HepG2 (cell line): ENCODE results near the gene LYPLA2. TPM values are rescaled to one million over a fixed set of nuclear protein-coding genes. Genes with fewer than 3 reads are reported as not detected.

Experiments used
- ATAC-seq: fragments of 200-7000 bp; cut with Tn5 transposase; 3 replicates; pipeline ENCODE4 v1.9.1; 2020; ENCODE audit warnings: mild to moderate bottlenecking, moderate library complexity
- BruUV-seq: library from RNA; stranded (reverse); fragments of 400-500 nt; replicated peaks from 2 replicates; lab custom pipeline; 2021; lab: Mats Ljungman, UMichigan
- CTCF ChIA-PET: fragments of 300-600 bp; formaldehyde crosslinking; extraction: SDS; loops from one replicate; lab custom pipeline; 2021; ENCODE audit warnings: low total read pairs, inconsistent platforms, low intra/inter-chr PET ratio; lab: Yijun Ruan, JAX
- POLR2A ChIA-PET: fragments of 350-600 bp; sonication (Branson Sonifier 250); formaldehyde crosslinking; loops from one replicate; lab custom pipeline; 2020; ENCODE audit warnings: antibody characterized with exemption, inconsistent platforms; lab: Yijun Ruan, JAX
- DNase-seq: peaks from one replicate; pipeline ENCODE4 v3.0.0-alpha.2; 2015; ENCODE audit warnings: low spot score
- FAIRE-seq: peaks from 3 replicates; lab custom pipeline; 2011; peaks lifted over from hg19 to GRCh38; lab: Jason Lieb, UNC
- H2AFZ ChIP-seq: one replicate; pipeline ENCODE4 v1.6.1; 2011; ENCODE audit warnings: low read length, inconsistent platforms
- H3K27ac ChIP-seq: fragments of 300-600 bp; 3 replicates; pipeline ENCODE4 v1.8.0; 2011; ENCODE audit warnings: mixed run types, mild to moderate bottlenecking, mixed read lengths, low read length, inconsistent platforms; ENCODE audit not compliant: insufficient read depth; ENCODE audit errors: extremely low read length
- H3K27me3 ChIP-seq, 2 experiments: fragments of 200-600 bp in 1 of 2; 2 replicates in 1 of 2; 3 replicates in 1 of 2; pipeline versions ENCODE4 v1.6.0 to v1.8.0; 2011; ENCODE audit warnings: low read length in 2 of 2, mild to moderate bottlenecking in 2 of 2, moderate library complexity in 2 of 2, inconsistent platforms in 1 of 2; ENCODE audit not compliant: insufficient read depth in 2 of 2, control insufficient read depth in 1 of 2
- H3K36me3 ChIP-seq, 2 experiments: fragments of 200-600 bp in 1 of 2; replicated peaks in 1 of 2; 2 replicates in 1 of 2; 3 replicates in 1 of 2; pipeline versions ENCODE4 v1.5.1 to v1.8.0; 2011; ENCODE audit warnings: low read length in 2 of 2, inconsistent platforms in 1 of 2; ENCODE audit not compliant: insufficient read depth in 2 of 2, control insufficient read depth in 1 of 2
- H3K4me1 ChIP-seq: 2 replicates; pipeline ENCODE4 v1.5.1; 2012; ENCODE audit warnings: low read length, inconsistent platforms; ENCODE audit not compliant: insufficient read depth
- H3K4me2 ChIP-seq: 2 replicates; pipeline ENCODE4 v1.6.0; 2011; ENCODE audit warnings: low read depth, low read length, inconsistent platforms
- H3K4me3 ChIP-seq, 3 experiments: fragments of 200-600 bp in 1 of 3; sonication (generic), shearing (Covaris generic) in 1 of 3; replicated peaks in 1 of 3; 2 replicates each; pipeline ENCODE4 v1.5.1; 2011 to 2016; ENCODE audit warnings: low read length in 3 of 3, inconsistent platforms in 2 of 3, low read depth in 2 of 3, mild to moderate bottlenecking in 2 of 3, control low read depth in 1 of 3, mixed read lengths in 1 of 3; ENCODE audit not compliant: insufficient read depth in 1 of 3
- H3K79me2 ChIP-seq: one replicate; pipeline ENCODE4 v1.6.1; 2011; ENCODE audit warnings: low read length, inconsistent platforms; ENCODE audit not compliant: insufficient read depth
- H3K9ac ChIP-seq: 2 replicates; pipeline ENCODE4 v1.6.0; 2011; ENCODE audit warnings: mild to moderate bottlenecking, low read depth, low read length, inconsistent platforms; ENCODE audit not compliant: insufficient read depth
- H3K9me3 ChIP-seq: 2 replicates; pipeline ENCODE4 v1.5.1; 2012; ENCODE audit warnings: mild to moderate bottlenecking, low read length
- H4K20me1 ChIP-seq: 2 replicates; pipeline ENCODE4 v1.6.0; 2011; ENCODE audit warnings: inconsistent platforms, mild to moderate bottlenecking, low read length, moderate library complexity; ENCODE audit not compliant: insufficient read depth
- ESRRA ChIP-seq: sonication (generic); formaldehyde crosslinking; IDR thresholded peaks from 2 replicates; pipeline ENCODE4 v1.5.1; 2020; ENCODE audit warnings: mild to moderate bottlenecking, low read depth, missing genetic modification reagents
- NR3C1 ChIP-seq: sonication (generic); formaldehyde crosslinking; IDR thresholded peaks from 2 replicates; pipeline ENCODE4 v1.4.0; 2020; ENCODE audit warnings: missing genetic modification reagents
- STAT5B ChIP-seq: sonication (generic); formaldehyde crosslinking; IDR thresholded peaks from 2 replicates; pipeline ENCODE4 v1.4.0; 2020; ENCODE audit warnings: missing genetic modification reagents
- U2AF1 ChIP-seq: fragments of 200-400 bp; formaldehyde crosslinking; optimal IDR thresholded peaks from 2 replicates; pipeline ENCODE3; 2017; ENCODE audit warnings: mild to moderate bottlenecking, low read depth, low read length
- ZFP90 ChIP-seq: sonication (generic); formaldehyde crosslinking; IDR thresholded peaks from 2 replicates; pipeline ENCODE4 v1.8.0; 2022; ENCODE audit warnings: missing genetic modification reagents, mild to moderate bottlenecking, inconsistent platforms, borderline replicate concordance
- ZNF792 ChIP-seq: IDR thresholded peaks from 2 replicates; pipeline ENCODE4 v1.6.1; 2016
- WGBS: methylation state at CpG from one replicate; pipeline ENCODE4 v1.1.6; 2017; ENCODE audit warnings: low lambda C conversion rate; 5-methylcytosine and 5-hydroxymethylcytosine counted together
- in situ Hi-C: cut with HindIII; loops from 2 replicates; pipeline ENCODE4 v1.10.0; 2017; ENCODE audit warnings: low pct_unique_long_range_greater_than_20kb; ENCODE audit not compliant: extremely low pct_ligation_motif_present
- intact Hi-C: fragments of 100-400 bp; cut with micrococcal nuclease; formaldehyde crosslinking; loops from one replicate; pipeline ENCODE4 v1.10.0; 2022; ENCODE audit not compliant: unreplicated experiment
- polyA plus RNA-seq, 8 experiments: library from polyadenylated mRNA; depleted of rRNA in 3 of 8; stranded (reverse) in 7 of 8; unstranded in 1 of 8; fragments of >200 nt; fragmentation: Illumina TruSeq in 4 of 8; extraction: Trizol in 4 of 8; gene quantifications; 2 replicates each; pipeline versions ENCODE4 v1.2.1 to v1.2.3, GENCODE V29; 2011 to 2016; ENCODE audit warnings: low read depth in 4 of 8, missing spikeins in 1 of 8, mixed read lengths in 1 of 8; ENCODE audit not compliant: insufficient read depth in 1 of 8
- total RNA-seq, 5 experiments: library from RNA; depleted of rRNA; stranded (reverse); fragments of >200 nt; fragmentation: Illumina TruSeq; extraction: Trizol; gene quantifications; 2 replicates each; pipeline ENCODE4 v1.2.3, GENCODE V29; 2016; ENCODE audit warnings: low read depth in 1 of 5
- TF ChIP-seq, protein P1 (sequence below): sonication (generic); formaldehyde crosslinking; IDR thresholded peaks from 2 replicates; pipeline ENCODE4 v1.5.0; 2020; ENCODE audit warnings: mild to moderate bottlenecking, missing genetic modification reagents, borderline replicate concordance
- TF ChIP-seq, protein P2 (sequence below): IDR thresholded peaks from 2 replicates; pipeline ENCODE4 v1.6.1; 2018; ENCODE audit warnings: missing genetic modification reagents

The LYPLA2 gene
- total and polyA plus RNA-seq, 2 of the 13 experiments (the other 11 are each of a cell fraction or from before 2014, with no cell fraction given) = 72.1 to 73.2 TPM

DNA sequence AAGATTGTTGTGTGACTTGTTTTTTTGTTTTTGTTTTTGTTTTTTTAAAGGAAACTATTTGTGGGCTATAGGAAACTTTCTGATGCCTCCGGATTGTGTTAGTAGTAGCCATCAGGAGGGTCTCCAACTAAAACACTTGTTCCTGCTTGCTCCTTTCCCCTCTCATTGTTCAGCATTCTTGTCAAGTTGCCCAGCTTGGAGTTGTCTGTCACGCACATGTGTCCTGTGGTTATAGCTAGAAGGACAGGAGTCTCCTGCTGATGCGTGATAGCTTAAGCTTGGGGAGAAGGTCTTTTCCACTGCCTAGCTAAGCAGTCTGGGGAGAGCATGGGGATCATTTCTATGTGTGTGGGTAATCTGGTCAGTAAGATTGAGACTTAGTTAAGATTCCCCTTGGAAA, 3.2 kb upstream of the LYPLA2 start:
- Histone ChIP-seq H3K79me2 (peaks cover 15% of the 10 kb centered on the region), H3K4me1 (peaks cover 28% of the 10 kb centered on the region), H3K9me3 (no peaks in the 10 kb centered on the region), H4K20me1 (no peaks in the 10 kb centered on the region; the same call in 1 of the 2 replicates), H3K9ac (no peak overlapping the region), H3K27me3 (no peaks in the 10 kb centered on the region; a peak in 1 of 5 replicates), H3K4me3 (no peak overlapping the region), H3K36me3 (peaks cover 12 to 44% of the 10 kb centered on the region in 2 experiments), H3K27ac (no peak overlapping the region), H3K4me2 (no peak overlapping the region), H2AFZ (no peak overlapping the region)
- DNase-seq = no peak
- TF ChIP-seq NR3C1 (CRISPR knock-in tag) = no peak
- TF ChIP-seq ZFP90 (CRISPR knock-in tag) = no peak
- TF ChIP-seq ZNF792 (CRISPR knock-in tag) = no peak
- TF ChIP-seq, protein P1, sequence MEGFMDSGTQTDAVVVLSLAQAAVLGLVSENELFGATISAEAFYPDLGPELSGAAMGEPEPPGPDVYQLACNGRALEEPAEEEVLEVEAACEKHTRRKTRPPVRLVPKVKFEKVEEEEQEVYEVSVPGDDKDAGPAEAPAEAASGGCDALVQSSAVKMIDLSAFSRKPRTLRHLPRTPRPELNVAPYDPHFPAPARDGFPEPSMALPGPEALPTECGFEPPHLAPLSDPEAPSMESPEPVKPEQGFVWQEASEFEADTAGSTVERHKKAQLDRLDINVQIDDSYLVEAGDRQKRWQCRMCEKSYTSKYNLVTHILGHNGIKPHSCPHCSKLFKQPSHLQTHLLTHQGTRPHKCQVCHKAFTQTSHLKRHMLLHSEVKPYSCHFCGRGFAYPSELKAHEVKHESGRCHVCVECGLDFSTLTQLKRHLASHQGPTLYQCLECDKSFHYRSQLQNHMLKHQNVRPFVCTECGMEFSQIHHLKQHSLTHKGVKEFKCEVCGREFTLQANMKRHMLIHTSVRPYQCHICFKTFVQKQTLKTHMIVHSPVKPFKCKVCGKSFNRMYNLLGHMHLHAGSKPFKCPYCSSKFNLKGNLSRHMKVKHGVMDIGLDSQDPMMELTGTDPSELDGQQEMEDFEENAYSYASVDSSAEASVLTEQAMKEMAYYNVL (CRISPR knock-in tag) = no peak
- no peak for TF ChIP-seq ESRRA (CRISPR knock-in tag)
- TF ChIP-seq, protein P2, sequence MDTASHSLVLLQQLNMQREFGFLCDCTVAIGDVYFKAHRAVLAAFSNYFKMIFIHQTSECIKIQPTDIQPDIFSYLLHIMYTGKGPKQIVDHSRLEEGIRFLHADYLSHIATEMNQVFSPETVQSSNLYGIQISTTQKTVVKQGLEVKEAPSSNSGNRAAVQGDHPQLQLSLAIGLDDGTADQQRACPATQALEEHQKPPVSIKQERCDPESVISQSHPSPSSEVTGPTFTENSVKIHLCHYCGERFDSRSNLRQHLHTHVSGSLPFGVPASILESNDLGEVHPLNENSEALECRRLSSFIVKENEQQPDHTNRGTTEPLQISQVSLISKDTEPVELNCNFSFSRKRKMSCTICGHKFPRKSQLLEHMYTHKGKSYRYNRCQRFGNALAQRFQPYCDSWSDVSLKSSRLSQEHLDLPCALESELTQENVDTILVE (CRISPR knock-in tag) = no peak
- no peak for TF ChIP-seq U2AF1
- no peak for TF ChIP-seq STAT5B
- in situ Hi-C loops = no loop called here
- intact Hi-C loops = no loop called here
- BruUV-seq = no TSS peak
- ATAC-seq = no peak
- ChIA-PET CTCF (no interaction called here), POLR2A (interaction anchor here (1.0 to 4.5 kb wide), 3 partner anchors 9 to 15 kb away, joined by 3 to 101 read pairs (median 3); partner anchors contain the start of gene PITHD1)
- 95% methylated on average over 3 of the region's 3 CpGs for WGBS
- no peak for FAIRE-seq
